CD4-positive, alpha-beta T cell treated with Interferon alpha-2 for 1 hour (primary cell): Measurements from ENCODE around the gene PPIL6.
"Not testable (repeated sequence)": the region's sequence is repeated elsewhere in the genome, so short reads cannot be mapped to it uniquely, and the experiment has no call there.

Experiments used
- DNase-seq, 2 donors: peaks; one replicate each; pipeline ENCODE4 v3.0.0-alpha.2; 2020 to 2022

The PPIL6 gene

DNA sequence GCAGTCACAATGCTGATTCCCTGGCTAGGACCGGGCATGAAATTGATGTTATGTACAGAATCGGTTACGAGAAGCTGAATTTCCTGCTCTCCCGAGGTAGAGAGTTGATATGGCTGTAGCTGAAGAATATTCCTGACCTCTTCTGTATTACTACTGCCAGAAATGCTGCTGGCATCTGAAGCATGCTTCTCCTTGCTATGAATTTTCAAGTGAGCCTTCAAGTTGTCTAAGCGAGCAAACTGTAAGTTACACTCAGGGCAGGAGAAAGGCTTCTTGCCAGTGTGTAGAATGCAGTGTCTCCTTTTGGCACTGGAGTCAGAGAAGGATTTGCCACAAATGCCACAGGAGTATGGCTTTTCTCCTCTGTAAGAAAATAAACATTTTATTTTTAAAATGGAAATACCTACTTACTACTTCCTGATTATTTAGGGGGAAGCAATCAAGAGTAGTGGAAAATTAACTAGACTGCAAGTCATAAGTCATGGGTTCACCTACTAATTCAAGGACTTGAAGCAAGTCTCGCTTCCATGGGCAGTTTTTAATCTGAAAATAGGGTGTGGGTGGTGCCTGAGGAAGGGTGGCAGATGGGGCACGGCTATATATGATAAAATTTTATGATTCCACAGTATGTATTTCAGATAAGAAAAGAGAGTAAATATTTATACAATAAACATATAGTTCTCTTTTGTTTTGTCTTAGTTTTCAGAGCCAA lies 25.9 kb upstream of the PPIL6 start:
- no peak for DNase-seq

DNA sequence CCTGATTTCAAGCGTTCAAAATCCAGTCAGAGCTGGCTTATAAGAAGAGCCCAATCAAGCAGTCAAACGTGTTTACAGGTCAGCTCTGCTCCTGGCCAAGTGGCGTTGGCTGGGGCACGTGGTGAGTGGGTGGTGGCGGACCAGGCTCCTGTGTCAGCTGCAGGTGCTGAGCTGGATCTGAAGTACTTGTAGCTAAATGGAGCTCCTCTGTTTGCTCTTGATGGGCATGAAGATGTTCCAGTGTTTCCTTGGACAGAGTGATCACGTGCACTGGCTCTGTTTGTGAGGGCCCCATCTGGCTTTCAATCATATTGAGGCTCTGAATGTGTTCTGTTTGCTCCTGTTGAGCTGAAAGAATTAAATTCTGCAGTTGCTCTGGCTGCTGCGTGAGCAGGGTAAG lies 25.3 kb upstream of the PPIL6 start:
- DNase-seq: no peak

DNA sequence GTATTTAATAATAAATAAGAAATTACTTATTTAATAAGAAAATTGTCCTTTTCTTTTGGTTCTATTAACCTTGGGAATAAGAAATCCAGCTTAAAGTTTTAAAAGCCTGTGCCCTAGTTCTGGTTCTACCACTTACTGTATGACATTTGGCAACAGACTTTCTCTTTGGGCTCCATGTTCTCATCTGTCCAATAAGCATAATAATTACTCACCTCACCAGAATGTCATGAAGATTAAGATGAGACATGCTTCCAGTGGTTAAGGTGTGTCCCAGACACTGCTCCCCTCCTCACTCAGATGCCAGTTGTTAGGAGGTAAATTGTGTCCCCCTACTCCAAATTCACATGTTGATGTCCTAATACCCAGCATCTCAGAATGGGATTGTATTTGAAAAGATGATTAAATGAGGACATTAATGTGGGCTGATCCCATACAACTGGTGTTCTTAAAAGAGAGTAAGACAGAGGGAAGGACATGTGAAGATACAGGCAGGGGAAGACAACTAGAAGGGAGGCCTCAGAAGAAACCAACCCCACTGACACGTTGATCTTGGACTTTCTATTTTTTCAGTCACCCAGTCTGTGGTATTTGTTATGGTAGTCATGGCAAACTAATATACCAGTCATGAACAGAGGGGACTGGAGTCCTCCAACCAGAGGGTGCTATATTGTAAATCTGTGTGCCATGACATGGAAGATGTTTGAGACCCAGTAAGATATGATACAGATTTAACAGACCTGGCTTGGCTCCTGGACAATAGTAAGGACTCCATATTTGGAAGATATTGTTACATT lies 21.5 kb upstream of the PPIL6 start:
- no peak for DNase-seq

DNA sequence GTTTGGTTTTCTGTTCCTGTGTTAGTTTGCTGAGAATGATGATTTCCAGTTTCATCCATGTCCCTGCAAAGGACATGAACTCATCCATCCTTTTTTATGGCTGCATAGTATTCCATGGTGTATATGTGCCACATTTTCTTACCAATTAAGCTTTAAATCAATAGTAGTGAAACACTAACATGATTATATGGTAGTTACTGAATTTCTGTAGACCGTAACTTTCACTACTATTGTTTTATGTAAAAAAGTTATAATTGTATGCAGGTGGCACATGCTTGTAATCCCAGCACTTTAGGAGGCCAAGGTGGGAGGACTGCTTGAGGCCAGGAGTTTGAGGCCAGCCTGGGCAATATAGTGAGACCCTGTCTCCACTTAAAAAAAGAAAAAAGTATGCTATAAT lies 20.8 kb upstream of the PPIL6 start:
- not testable (repeated sequence) for DNase-seq

DNA sequence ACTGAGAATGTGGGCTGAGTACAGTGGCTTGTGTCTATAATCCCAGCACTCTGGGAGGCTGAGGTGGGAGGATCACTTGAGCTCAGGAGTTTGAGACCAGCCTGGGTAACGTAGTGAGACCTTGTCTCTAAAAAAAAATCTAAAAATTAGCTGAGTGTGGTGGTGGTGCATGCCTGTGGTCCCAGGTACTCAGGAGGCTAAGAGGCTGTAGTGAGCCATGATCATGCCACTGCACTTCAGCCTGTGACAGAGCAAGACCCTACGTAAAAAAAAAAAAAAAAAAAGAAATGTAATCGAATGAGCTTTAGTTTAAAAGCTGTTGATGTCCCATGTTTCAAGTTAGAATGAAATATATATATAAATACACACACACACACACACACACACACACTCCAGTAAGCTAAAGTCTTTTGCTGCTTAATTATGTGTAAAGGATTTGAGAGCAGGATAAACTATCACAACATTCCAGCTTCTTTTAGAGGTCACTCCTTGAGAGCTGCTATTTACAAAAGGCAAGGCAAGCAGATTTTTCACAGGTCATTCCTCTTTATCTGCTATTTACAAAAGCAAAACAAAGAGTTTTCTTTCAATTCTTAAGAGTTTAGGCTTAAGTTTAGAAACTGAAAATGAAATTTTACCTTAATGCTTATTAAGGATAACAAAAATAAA lies 19.9 kb upstream of the PPIL6 start:
- DNase-seq: no peak

DNA sequence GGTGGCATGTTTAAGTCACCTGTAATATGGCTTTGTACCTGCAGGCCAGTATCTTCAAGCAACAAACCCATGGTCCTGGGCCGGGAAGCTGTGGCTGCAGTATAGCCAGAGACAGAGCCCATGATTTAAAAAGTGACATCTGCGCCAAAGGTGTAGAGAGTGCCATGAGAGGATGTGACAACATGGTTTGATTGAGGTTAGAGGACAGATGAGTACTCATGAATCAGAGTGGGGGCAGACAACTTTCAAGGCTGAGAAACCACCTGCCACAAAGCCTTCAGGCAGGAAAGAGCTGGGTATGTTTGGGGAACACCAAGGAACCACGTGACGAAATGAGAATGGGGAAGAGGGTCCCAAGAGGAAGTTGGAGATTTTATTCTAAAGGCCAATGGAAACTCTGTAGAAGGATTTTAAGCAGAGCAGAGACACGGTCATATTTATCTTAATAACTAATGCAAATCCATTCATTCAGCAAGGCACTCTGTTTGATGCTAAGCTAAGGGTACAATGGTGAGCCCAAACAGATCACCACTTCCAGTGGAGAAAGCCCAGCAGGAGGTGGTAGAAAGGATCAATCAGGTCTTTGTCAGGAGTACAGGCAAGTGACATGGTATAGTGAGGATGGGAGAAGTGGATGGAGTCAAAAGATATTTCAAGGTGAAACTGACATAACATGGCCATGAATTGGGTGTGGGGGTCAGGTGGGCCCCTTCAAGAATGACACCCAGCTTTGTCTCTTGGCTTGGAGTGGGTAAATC lies 18.5 kb upstream of the PPIL6 start:
- peak; percentile 53 to 59 for DNase-seq

DNA sequence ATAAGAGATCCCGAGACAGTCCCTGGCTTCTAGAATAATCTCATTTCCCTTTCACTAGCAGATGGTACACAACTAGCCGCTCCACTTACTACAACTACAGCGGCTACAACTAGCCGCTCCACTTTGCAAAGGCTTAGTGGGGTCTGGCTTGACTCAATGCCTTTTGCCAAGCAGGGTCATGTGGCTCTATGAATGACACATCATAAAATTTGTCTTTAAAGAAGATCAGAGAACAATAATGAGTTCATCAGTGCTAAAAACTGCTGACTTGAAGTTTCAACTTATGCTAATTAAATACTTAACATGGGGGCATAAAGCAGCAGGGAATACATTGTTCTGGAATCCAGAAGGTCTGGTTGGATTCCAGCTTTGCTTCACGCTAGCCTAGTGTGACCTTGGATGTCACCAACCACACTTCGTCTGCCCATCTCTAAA lies 17.2 kb upstream of the PPIL6 start:
- no peak for DNase-seq

DNA sequence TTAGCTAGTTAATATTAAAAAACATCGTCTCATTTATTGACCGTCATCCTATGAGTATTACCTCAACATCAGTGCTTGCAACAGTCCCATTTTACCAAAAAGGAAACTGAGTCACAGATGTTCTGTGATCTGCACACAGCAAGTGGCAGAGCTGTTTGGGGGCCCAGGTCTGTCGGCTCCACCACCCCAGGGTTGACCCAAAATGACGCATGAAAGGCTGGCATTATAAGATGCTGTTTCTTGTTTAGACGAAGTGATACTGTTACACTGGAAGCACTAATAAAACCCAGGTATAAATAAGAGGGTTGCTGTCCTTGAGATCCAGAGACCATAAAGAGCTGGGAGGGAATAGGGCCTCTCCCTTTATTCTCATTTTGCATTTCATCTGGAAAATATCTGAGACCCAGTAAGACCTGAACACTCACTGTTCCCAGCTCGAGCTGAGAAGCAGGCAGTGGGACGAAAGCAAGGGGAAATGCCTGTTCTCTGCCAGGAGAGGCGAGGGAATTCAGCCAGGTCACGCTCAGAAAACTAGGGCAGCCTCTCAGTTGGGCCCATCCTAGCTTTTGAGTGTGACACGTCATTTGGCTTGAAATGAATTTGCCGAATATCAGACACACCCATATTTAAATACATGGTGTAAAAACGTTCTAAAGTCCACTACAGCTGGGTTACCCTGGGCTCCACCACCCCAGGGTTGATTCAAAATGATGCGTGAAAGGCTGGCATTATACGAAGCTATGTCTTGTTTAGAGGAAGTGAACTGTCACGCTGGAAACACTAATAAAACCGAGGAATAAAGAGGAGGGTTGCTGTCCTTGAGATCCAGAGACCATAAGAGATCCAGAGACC lies 16.5 kb upstream of the PPIL6 start:
- DNase-seq: no peak

DNA sequence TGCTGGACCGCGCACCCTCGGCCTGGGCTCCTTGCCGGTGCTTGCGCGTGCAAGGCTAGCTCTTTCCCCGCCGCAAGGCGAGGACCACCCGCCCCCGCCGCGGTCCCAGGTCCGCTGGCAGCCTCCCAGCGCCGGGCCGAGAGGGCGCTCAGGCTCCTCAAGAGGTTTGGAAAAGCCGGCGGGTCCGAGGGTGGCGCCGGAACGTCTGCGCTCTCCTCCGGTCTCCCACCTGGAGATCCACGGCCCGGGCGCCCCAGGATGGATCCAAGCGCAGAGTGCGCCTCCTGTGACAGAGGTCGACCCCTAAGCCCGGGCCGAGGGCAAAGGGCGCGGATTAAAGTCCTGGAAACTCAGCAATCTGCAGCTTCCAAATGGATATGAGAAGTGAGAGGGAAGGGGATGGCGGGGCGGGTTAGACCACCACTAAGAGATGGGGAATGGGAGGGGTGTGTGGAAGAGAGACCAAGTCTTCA lies 15.7 kb upstream of the PPIL6 start:
- DNase-seq: no peak

DNA sequence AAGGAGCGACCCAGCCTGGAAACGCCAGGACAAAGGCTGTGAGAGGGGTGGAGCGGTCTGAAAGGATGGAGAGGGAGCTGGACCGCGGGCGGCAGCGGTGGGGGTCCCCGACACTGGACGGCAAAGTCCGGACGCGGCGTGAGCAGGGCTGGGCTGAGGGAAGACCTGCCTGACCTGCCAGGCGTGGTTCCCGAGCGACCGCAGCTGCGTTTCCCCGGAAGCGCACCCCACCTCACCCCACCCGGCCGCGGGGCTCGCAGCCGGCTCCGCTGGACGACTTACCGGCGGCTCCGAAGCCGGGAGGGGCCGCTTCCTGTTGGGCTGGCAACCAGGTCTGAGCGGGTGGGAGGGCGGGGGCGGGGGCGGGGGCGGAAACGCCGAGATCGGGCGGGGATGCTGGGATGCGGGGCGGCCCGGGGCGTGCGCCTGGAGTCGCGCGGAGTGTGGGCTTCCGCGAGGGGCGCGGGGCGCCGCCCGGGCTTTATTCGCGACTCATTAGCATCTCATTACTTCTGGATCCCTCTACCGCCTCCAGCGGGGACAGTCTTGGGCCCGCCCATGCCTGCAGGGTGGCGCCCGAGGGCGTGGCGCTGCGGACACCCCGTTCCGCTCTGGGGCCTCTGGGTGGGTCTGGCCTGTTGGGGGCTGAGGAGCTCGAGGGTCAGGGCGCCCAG lies 15.1 kb upstream of the PPIL6 start, which contains the start of gene MICAL1:
MICAL1 (minus strand) TSS at position 336 of the 674 bp plus-strand sequence. CDS start 1,576 bp downstream, outside the sequence.
- DNase-seq: peak; percentile 81

DNA sequence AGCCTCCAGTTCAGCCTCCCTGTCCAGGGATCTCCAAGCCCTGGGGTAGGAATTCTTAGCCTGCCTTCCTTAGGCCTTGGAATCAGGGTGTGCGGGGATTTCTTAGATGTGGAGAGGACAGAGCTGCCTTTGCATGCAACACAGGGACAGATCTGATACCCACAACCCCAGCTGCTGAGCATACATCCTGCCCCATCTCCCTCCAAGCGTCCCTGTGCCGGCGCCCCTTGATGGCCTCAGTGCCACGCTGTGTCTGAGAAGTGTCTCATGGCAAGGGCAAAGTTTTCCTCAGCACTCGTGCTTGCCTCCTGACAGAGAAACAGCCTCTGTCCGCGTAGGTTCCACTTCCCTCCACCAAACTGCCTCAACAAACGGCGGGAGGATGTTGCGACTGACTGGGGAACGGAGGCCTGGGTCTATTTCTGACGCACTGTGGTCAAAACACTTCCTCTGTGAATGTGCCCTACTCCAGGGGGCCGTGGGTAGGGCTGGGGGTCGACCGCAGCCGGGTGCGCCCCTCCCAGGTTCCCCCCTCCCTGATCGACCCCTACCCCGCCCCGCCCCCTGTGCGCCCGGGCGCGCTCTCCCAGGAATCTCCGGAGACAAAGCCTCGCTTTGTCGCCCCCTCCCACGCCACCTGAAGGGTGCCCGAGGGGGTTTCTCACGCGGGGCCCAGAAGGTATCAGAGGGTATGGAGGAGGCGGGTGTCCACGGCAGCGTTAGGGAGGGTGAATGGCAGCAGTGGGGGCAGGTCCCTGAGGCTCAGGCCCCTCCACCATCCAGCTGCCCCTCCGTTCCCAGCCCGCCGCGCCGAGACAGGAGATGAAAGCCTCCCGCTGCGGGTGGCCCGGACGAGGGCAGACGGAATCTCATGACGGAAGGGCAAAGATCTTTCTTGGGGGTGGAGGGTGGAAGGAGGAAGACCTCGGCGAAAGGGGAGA lies 14.3 kb upstream of the PPIL6 start:
- DNase-seq: peak; percentile 74 to 80

DNA sequence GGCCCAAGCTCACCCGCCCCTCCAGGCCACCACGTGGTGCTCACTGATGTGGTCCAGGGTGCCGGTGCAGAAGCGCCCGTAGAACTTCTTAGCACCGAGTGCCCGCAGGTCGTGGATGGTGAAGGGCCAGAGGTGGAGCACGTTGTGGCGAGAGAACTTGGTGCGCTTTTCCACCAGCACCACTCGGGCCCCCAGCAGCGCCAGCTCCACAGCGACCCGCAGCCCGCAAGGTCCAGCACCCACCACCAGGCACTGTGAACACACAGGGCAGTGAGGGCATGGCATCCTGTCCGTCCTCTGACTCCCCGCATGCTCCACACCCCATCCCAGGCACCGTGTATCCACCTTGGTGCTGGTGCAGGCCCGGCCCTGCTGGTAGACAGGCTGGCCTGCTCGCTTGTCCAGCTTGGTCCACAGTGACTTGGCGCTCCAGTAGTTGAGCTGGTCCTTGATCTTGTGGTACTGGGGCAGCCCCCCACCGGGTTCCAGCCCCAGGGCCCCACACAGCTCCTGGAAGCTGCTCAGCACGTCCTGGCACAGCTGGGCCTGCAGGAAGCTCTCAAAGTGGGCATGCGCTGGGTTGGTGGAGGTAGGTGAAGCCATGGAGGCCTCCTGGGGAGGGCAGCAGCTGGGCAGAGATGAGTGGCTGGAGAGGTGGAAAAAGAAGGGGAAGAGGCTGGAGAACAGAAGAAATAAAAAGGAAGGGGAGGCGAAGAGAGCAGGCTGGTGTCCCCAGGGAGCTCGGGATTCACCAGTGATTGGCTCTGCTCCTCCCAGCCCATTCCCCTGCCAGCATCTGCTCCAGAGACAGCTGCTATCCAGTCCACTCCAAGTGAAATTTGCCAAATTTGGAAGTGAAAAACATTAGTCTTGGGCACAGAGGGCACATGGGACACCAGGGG lies 13.4 kb upstream of the PPIL6 start:
- no peak for DNase-seq

DNA sequence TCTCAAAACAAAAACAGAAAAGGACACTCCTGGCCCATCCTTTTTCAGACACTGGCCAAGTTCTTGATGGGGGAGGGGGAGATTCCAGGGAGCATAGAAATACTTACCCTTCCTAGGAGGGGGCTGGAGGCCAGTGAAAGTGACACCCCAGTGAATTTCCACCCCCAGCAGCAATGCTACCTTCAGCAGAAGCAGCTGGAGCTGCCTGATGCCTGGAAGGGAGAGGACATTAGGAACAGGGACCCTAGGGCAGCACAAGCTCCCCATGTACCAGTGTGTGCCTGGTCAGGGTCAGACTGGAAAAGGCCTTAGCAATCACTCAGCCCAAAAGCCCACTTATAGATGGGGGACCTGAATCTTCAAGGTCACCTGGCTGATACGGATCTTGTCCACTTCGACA lies 12.7 kb upstream of the PPIL6 start:
- DNase-seq: no peak

DNA sequence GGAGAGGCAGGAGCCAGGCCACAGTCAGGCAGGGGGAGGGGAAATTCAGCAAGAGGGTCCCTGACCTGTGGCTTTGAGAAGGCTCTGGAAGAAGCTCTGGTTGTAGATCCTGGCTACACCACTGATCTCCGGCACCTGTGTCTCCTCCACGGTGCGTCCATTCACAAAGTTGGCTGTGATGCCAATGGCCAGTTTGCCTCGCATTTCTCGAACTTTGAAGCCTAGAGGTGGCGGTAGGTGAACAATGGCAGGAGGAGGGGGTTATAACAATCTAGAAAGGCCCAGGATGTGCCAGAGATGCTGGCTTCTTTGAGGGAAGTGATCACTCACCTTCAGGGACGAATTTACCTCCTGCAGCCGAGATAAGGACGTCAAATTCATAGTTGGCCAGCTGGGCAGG lies 11.8 kb upstream of the PPIL6 start:
- no peak for DNase-seq

DNA sequence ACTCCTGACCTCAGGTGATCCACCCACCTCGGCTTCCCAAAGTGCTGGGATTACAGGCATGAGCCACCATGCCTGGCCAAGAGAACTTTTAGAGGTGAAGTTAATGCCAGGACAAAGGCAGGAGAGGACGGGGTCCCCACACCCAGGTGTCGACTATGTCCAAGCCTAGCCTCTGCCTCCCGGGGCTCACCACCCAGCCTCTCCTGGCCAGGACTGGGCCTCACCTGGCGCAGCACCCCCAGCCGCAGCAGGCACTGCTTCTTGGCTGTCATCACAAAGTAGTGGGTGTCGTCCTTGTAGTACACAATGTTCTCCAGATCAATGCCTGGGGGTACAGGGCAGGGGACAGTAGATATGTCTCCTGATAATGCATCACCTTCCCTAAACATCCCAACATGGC lies 10.9 kb upstream of the PPIL6 start:
- DNase-seq: no peak

DNA sequence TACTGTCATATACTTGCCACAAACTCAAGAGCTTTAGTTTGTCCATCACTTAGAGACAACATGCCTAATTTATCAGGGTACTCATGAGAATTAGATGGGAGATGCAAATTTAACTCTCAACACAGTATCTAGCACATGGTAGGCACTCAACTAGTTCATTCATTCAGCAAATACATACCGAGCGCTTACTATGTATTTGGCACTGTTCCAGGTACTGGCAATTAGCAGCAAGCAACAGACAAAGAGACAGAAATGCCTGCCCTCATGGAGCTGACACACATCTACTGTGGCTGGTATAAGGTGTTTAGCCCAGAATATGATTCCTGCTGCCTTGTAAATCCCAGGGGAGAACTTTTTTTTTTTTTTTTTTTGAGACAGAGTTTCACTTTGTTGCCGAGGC lies 10.4 kb upstream of the PPIL6 start:
- DNase-seq: no peak

DNA sequence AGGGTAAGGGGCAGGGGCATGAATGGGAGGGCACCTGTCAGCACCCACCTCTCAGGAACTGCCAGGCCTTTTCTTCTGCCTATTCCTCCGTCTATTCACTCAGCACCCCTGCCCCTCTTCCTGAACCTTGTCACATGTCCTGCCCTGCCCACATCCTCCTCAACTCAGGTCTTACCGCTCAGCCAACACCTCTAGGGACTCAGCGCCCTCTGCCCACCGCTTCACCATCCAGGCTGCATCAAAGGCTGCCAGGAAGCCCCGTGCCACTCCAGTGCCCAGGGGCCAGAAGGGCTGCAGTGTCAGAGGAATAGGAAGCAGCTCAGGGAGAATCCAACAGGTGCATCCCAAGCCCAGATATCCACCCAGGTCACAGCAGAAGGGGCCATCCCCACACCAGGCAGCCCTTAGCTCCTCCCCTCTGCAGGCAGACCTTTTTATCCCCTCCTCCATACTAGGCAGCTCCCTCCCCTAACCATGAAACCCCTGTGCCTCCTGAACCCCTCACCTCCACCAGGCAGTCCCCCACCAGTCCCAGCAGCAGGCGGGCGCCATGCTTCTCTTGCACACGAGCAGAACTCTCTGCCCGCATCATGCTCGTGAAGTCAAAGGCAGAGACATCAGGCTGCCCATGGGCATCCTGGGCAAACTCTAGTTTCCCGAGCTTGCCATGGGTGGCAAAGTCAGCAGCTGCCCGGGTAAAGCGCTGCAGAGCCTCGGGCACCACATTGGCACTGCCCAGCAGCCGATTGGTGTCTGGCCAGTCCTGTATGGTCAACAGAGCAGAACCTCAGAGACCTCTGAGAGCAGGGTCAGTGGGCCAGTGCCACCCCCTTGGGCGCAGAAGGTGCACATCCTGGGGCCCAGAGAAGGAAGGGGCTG lies 9.6 kb upstream of the PPIL6 start:
- peak; percentile 20 to 46 for DNase-seq
